CD4-positive, alpha-beta T cell treated with Interleukin-4 for 1 hour (primary cell): Measurements from ENCODE around the gene CAMK2B.

Experiments used
- DNase-seq, 2 donors: peaks; one replicate each; pipeline ENCODE4 v3.0.0-alpha.2; 2020 to 2022

CAMK2B gene

GRCh38 chr7:44272456-44272855, 52.9 kb downstream of the CAMK2B start:
- DNase-seq: no peak

GRCh38 chr7:44269943-44270493, 55.4 kb downstream of the CAMK2B start:
- DNase-seq: no peak

GRCh38 chr7:44269417-44269816, 56.0 kb downstream of the CAMK2B start:
- DNase-seq: no peak

DNA sequence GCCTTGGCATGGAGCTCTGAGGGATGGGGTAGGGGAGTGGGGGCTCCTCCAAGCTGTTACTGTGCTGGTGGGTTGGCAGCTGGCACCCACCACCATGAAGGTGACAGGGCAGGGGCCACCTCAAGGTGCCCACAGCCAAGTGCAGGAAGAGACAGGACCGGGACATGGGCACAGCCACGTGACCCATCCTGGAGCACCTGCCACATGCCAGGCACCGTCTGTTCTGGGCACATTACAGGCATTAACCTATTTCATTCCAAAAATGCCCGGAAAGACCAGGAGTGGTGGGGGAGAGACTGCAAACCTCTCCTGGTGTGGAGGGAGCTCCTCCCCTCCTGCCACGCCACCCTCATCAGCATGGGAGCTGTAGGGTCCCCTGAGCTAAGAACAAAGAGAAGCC, 56.7 kb downstream of the CAMK2B start:
- no peak for DNase-seq

GRCh38 chr7:44267719-44268421, 57.5 kb downstream of the CAMK2B start:
- DNase-seq: no peak

- no peak for DNase-seq
Observed at GRCh38 chr7:44267178-44267577, 58.2 kb downstream of the CAMK2B start.

DNA sequence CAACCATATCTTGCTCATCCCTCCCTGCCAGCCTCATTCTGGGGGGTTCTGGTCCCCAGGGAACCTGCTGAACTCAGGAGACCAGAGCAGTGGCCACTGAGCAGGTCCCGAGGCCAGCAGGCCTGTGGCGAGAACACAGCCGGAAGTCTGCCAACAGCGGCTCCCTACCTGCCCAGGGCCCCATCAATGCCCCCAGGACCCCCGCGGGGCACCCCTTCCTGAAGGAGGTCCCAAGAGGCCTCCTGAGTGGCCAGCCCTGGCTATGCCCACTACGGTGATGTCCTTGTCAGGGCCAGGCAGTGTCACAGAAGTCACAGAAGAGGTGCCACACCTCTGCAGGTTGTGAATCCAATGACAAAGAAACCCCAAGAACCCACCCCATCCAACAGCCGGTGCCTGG, 58.9 kb downstream of the CAMK2B start:
- no peak for DNase-seq

- no peak for DNase-seq
Observed at GRCh38 chr7:44265728-44266127, 59.7 kb downstream of the CAMK2B start.

DNA sequence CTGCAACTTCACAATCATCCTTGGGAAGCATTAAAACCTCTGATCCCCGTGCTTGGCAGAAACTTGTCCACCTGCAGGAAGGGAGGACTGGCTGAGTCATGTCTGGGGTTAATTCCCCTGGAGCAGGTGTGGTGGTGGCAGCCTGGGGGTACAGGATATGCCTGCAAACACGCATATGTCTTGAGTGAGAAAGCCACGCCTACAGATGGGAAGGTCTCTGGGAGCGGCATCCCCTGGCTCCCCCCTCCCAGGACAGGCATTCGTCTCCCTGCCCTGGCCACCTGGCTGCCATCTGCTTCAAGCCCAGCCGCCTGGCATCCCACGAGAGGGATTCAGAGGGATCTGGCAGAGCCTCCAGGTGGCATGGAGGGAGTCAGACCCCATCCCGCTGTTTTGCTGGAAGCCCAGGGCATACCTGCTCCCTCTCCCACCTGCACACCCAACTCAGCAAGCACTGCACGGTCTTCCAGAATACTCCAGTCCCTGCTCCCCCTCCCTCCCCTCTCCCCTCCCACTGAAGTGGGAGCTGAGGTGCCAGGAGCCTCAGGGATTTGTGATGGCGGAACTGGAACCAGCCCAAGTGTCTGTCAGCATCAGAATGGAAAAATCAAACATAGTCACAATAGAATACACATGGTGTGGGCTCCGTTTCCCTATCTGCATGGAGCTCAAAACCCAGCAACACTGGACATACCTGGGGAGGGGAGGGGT, 61.0 kb downstream of the CAMK2B start:
- DNase-seq: no peak

DNA sequence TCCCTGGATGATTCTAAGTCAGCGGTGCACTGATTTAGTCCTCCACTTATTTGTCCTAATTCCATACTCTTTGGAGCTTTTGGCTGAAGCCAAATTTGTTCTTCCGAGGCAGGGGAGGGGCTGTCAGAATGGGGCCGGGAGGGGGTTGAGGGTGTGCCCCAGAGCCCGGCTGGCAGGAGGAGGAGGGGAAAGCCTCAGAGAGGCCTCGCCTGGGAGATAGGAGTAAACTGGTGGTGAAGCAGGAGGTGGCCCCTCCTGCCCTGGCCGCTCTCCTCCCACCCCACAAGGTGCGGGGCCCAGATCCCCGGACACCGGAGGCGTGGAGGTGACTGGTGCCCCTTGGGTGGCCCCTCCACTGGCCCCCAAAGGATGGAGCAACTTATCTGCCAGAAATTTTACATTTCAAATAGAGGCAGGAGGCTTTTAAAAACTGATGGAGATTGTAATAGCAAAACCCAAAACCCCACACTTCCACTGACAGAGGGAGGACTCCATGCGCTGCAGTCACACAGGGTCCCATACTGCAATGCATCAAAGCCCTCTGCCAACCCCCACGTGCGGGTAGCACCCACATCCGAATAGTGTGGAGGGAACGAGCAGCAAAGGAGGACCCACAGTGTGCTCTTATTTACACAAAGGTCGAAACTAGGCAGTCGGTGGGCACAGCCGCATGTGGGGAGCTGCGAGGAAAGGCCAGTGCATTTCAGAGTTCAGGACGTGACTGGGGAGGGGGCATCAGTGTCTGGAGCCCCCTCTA, 61.9 kb downstream of the CAMK2B start:
- no peak for DNase-seq

DNA sequence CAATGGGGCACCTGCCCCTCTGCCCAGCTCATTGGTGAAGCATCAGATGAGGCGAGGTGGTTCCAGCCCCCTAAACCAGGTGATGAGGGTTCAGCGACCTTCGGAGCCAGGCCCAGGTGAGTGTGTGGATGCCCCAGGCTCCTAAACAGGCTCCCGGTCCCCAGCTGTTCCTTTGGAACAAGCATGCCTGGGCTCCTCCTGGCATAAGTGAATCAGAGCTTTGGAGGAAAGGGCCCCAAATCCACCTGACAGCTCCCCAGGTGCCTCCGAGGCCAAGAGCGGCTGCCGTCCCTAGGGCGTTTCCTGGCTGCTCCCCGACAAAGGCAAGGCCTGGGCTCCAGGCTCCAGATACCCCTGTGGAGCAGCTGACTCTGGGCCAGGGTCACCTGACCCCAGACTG, 63.4 kb downstream of the CAMK2B start:
- no peak for DNase-seq

DNA sequence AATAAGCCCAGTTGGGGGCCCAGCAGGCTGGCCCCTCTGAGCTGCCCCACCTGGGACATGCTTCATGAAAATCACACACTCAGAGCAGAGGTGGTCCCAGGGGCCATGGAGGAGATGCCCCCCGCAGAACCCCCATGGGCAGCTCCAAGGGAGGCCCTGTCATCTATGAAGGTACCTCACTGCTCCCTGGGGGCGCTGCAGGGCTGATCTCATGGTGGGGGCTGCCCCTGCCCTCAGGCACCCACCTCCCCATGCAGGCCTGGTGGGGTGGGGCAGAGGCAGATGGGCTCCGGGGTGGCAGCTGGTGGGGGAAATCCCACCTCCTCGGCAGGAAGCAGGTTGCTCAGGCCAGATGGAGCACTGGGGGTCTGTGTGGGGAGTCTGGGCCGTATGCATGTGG, 64.2 kb downstream of the CAMK2B start:
- DNase-seq: no peak

DNA sequence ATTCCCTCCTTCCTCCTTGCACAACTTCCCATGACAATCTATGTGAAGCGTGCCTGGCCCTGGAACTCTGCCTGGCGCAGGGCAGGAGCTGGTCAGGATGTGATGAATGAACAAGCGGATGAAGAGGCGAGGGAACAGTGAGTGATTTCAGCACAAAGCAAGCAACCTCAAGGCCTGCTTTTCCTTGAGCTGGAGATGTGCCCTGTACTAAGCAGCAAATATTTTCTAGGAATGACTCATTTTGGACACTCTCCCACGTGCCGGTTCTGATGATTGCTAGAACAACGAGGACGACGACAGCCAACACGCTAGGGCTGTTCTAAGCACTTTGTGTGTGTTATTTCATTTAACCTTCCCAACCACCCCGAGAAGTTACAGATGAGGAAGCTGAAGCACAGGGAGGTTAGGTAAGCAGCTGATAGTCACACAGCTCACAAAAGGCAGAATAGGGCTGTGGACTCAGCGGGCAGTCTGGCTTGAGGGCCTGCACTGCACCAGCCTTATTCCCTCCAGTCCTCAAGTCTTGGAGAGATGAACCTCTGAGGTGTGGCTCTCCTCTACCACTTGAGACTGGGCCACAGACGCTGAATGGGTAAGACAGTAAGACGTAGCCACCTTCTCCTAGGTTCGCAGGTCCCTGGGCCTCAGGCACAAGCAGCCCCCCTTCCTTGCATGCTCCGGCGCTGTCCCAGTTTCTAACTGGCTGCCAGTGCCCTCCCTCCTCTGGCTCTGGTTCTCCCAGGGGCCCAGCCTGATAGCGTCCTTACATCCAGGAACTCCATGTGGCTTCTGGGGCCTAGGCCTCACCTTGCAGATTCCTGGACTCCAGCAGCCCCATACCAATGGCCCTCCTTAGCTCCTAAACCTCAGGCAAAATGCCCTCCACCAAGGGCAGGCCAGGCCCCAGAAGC, 65.6 kb downstream of the CAMK2B start:
- no peak for DNase-seq

DNA sequence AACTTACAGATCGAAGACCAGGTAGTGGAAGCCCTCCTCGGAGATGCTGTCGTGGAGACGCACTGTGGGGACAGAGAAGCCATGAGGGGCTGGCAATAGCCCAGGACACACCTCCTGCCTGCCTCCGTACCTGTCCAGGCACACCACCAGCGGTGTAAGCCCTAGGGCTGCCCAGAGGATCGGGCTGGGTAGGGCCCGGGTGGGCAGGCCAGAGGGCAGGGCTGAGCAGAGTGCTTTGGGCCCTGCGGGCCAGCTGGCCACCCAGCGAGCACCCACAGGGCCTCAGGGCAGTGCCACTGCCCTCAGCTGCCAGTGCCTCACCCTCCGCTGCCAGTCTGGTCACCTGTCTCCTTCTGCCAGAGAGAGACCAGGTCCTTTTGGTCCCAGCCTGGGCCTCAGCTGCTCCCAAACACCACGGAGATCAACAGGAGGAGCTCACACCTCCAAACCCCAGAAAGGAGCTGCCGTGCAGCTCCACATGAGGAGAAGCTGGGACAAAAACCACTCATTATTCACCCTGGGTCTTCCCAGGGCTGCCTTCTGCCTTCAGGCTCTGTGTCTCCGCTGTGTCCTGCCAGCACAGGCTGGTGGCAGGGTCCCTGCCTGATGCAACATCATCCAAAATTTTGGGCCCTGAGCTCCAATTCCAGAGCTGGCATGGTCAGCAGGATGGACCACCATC, 66.4 kb downstream of the CAMK2B start:
- DNase-seq: no peak

DNA sequence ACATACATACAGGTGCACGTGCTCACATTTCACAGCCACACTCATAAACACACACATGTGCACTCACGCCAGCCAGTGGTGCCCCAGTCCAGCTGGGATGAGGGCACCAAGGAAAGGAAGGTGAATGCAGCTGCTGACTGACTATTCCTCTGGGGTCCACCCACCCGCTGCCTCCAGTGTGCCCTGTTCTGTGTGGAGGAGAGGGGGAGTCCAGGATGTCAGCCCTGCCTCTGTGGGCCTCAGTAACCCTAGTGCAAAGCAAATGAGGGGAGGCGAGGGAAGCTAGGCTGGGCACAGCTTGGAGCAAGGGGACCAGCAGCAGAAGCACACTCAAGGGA, 67.0 kb downstream of the CAMK2B start:
- DNase-seq: no peak

GRCh38 chr7:44257618-44258422, 67.6 kb downstream of the CAMK2B start:
- peak; percentile 76 to 81 for DNase-seq

- no peak for DNase-seq
Observed at GRCh38 chr7:44257213-44257612, 68.2 kb downstream of the CAMK2B start.

- no peak for DNase-seq
Observed at GRCh38 chr7:44256459-44256858, 68.9 kb downstream of the CAMK2B start.

DNA sequence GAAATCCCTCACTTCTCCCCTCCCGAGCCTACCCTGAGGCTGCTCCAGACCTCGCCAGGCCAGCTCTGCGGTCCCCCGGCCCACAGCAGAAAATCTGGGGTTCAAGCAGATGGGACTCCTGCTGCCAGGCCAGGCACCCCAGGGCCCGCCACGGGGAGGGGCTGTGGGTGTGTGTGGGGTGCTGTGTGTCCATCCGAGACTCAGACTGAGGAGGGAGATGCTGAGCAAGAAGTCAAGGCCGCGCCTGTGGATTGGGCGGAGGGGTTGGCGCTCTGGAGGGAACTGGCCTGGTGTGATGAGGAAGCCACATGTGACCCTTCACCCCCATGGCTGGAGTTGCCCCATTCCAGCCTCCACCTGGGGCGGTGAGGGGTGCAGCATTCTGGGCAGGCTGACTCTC, 73.5 kb downstream of the CAMK2B start:
- no peak for DNase-seq

DNA sequence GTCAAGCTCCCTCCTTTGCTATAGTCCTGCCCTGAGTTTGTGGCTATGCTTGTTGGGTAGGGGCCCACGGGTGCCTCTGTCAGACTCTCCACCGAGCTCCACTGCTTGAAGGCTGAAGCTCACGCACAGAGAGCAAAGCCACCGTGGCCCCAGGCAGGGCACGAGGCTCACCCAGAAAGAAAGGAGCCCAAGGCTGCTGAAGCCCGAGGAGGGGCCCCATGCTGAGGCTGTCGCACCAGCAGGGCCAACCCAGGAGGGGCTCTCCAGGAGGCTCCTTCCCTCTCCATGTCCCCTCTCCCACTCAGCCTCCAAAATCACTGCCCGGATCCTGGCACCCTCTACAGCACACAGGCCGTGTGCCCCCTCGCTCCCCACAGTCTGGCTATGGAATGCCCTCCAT, 74.1 kb downstream of the CAMK2B start:
- DNase-seq: no peak

DNA sequence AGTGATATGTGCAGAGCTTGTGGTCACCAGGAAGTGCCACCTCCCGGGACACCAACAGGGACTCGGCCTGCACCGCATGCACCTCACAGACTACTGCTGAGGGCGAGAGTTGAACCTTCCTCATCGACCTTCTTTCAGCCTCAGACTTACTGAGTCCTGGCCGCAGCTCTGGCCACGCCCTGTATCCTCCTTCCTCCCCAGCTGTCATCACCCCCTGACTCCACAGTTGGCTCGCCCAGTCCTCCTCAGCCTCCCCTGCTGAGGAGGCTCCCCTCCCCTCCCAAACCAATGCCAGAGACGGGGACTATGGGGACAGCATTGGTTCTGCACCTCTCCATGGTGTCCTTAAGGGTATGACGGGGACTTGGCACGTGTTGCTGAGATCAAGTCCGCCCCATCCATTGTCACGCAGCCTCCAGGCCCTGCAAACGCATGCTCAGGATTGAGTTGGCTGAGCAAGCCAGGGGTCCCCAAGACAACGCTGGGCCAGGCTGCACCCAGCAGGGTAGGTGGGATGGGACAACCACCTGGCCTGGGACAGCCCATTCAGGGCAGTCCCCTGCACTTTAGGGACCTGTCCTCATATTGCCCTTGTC, 75.7 kb downstream of the CAMK2B start:
- DNase-seq: no peak
